Stimulated activated CD4-positive, alpha-beta T cell treated with anti-CD3 and anti-CD28 coated beads, TNF-alpha, amount 100 ng/mL, for 48 hours (primary cell): ENCODE measurements around the gene MEST.
"Not testable (repeated sequence)": the region's sequence is repeated elsewhere in the genome, so short reads cannot be mapped to it uniquely, and the experiment has no call there.

Experiments
- DNase-seq, 3 donors: peaks; one replicate each; pipeline ENCODE4 v3.0.0-alpha.2; 2020; ENCODE audit warnings: low read depth in 3 of 3

Gene MEST

DNA sequence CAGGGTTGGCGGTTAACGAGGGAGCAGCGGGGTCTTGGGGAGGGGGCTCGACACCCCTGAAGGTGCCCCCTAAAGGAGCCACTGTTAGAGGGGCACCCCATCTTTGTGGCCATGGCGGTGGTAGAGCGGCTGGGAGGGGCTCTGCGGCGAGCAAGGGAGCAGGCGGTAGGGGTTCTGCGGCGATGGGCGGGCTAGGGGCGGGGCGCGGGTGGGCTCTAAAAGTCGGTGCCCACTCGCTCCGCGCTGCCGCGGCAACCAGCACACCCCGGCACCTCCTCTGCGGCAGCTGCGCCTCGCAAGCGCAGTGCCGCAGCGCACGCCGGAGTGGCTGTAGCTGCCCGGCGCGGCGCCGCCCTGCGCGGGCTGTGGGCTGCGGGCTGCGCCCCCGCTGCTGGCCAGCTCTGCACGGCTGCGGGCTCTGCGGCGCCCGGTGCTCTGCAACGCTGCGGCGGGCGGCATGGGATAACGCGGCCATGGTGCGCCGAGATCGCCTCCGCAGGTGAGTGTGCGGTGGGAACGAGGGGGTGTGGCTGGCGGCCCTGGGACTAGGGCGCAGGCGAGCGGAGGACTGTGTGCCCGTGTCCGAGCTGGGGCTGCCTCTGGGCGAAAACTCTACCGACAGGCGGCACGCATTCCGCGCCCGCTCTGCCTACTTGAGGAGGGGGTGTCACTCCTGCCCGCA is at the start of gene MEST:
Gene MEST (plus strand): TSS at position 245 of the 682 bp plus-strand sequence. CDS start 229 bp downstream, at position 474.
- no peak for DNase-seq

DNA sequence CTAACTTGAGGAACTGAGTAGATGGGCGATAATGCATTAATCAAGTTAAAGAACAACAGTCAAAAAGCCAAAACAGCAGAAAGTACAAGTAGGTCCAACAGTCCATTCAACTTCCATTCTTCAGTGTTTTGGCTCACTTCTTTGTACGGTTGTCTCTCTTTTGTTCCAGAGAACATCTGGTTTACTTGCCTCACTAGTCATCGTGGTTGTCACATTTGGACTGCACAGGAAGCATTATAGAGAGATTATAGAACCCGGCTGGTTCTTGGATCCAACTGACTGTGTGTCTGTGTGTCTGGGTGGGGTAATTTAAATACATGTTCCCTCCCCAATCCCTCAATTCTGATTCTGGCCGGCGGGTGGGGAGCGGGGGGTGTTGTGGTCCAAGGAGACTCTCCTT is 49.3 kb upstream of the MEST start:
- no peak for DNase-seq

- no peak for DNase-seq
Measured at GRCh38 chr7:130444234-130444633, 47.7 kb upstream of the MEST start.

DNA sequence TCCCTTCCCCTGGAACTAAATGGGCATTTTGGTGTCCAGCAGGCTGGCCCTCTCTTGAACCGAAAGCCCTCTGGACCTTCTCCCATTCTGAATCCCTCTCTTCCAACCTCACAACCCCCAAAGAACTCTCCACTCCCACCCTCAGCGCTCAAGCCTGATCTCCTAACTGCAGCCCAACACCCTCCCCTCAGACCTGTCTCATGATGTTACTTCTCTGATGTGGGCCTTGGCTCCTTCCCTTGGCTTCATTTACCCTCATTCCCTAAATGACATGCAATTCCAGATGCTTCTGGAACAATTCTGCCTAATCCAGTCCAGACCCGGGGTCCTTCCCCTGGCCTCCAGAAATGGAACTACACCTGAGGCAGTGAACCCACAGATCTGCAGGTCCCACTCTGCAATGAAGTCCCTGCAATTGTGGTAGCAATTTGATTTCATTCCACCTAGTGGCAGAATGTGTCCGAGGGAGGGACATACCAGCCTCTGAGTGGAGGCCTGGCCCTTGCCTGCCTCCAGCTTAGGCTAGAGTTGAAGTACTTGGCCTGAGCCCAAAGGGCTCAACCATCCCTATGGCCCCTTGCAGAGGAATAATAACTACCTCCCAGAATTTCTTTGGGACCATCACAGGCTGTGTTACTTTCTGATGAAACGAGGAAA is 47.0 kb upstream of the MEST start:
- no peak for DNase-seq

DNA sequence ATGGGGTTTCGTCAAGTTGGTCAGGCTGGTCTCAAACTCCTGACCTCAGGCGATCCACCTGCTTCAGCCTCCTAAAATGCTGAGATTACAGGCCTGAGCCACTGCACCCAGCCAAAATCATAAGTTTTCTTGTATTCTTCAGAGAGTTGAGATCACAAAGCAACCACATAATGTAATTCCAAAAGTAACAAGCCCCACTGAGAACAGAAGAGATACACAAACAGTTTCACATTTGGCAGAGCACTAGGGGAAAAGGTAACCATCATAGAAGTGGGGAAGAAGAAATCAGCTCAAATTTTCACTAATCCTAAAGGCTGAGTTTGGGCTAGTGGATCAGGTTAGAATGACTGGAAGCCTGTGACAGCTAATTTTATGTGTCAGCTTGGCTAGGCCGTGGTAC is 45.6 kb upstream of the MEST start:
- DNase-seq: no peak

DNA sequence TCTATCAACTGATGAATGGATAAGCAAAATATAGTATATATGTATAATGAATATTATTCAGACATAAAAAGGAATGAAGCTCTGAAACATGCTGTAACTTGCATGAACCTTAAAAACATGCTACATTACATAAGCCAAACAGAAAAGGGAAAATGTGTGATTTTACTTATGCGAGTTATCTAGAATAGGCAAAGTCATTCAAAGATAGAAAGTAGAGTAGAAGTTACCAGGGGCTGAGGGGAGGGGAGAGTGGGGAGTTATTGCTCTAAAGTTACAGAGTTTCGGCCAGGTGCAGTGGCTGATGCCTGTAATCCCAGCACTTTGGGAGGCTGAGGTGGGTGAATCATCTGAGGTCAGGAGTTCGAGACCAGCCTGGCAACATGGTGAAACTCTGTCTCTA is 40.5 kb upstream of the MEST start:
- DNase-seq: not testable (repeated sequence)

DNA sequence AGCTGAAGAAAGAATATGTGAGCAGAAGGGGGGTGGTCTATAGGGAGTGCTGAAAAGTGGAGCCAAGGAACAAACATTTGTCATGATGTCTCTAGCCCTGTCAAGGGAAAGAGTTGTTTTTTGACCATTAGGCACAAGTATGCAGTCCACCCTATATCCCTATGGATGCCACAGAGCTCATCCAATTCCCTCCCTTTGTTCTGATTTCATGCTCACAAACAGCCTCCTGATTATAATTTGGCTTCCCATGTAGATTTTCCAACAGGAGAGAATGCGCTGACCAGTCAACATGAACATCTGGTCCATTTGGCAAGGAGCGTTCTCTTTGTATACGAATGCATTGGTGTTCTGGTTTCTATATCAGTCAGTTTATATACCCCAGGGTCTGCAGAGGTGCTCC is 38.9 kb upstream of the MEST start:
- no peak for DNase-seq

DNA sequence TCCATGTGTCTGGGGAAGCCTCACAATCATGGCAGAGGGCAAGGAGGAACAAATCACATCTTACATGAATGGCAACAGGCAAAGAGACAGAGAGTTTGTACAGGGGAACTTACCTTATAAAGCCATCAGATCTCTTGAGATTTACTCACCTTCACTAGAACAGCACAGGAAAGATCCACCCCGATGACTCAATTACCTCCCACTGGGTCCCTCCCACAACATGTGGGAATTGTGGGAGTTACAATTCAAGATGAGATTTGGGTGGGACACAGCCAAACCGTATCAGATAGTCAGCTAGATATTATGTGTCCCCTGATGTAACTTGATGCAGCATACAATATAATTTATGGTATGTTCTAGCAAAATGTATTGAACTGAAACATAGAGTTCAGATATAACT is 36.9 kb upstream of the MEST start:
- DNase-seq: no peak

DNA sequence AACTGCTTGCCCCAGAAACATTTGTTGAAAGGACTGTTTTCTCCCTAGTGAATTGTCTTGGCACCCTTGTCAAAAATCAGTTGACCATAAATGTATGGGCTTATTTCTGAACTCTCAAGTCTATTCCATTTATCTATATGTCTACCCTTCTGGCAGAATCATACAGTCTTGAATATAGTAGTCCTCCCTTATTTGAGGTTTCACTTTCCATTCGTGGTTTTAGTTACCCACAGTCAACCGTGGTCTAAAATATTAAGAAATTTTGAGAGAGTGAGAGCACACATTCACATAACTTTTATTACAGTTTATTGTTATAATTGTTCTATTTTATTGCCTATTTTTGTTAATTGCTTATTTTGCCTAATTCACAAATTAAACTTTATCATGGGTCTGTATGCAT is 33.6 kb upstream of the MEST start:
- DNase-seq: no peak

DNA sequence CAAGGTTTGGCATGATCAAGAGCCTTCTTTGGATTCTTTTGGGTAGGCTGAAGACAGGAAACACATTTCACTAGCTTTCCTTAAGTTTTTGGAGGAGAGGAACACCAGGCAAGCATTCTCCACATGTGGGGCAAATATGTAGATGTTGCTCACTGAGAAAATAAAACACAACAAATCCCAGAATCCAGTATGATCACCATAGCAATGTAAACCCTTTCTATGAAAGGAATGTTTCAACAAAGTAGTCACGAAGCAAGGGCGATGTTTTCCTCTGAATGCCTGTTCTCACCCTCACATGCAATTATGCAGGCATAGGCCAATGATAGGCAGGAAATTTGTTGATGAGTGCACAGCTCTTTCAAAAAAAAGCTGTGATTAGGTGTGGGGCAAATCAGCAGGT is 30.6 kb upstream of the MEST start:
- no peak for DNase-seq

DNA sequence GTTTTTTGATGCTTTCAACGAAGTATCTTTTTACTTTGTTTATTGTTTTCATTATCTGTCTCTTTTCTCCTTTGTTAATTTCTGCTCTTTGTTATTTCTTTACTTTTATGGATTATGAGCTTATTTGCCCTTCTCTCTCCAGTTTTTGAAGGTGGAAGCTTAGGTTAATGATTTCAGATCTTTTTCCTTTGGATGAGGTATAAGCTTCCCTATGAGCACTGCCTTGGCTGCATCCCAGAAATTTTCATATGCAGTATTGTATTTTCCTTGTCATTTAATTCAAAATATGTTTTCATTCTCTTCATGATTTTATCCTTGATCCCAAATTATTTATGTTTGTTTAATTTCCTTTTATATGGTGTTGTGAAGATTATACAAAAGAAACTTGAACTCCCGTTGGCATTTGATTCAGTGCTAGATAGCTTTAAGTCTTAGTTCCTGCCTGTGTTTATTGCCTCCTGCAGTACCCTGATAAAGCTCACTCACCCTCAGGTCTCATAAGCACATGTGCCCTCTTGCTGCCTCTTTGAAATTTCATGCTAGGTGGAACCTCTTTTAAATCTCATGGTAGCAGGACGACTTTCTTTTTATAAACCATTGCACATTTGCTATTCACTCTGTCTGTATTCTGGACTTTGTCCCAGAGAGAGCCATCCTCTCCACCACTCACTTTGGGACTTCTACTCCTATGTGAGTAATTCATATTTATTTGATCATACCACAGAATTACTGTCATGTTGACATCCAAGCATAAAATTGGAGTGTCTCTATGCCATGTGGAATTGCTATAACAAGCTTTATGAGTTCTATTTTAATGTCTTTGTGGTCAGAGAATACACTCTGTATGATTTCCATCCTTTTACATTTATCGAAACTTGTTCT is 28.1 kb upstream of the MEST start:
- no peak for DNase-seq

- no peak for DNase-seq
Measured at GRCh38 chr7:130468612-130469011, 23.3 kb upstream of the MEST start.

DNA sequence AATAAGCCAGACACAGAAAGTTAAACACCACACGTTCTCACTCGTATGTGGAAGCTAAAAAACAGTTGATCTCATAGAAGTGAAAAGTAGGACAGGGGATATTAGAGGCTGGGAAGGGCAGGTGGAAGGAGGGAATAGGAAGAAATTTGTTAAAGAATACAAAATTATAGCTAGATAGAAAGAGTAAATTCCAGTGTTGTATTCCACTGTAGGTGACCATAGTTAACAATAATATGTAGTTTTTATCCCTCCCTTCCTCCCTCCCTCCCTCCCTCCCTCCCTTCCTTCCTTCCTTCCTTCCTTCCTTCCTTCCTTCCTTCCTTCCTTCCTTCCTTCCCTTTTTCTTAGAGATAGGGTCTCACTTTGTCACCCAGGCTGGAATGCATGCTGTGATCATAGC is 19.9 kb upstream of the MEST start:
- DNase-seq: no peak

- DNase-seq: no peak
Measured at GRCh38 chr7:130473289-130473688, 18.6 kb upstream of the MEST start.

GRCh38 chr7:130473876-130474275 is 18.0 kb upstream of the MEST start:
- no peak for DNase-seq

GRCh38 chr7:130475776-130476175 is 16.1 kb upstream of the MEST start:
- DNase-seq: no peak

DNA sequence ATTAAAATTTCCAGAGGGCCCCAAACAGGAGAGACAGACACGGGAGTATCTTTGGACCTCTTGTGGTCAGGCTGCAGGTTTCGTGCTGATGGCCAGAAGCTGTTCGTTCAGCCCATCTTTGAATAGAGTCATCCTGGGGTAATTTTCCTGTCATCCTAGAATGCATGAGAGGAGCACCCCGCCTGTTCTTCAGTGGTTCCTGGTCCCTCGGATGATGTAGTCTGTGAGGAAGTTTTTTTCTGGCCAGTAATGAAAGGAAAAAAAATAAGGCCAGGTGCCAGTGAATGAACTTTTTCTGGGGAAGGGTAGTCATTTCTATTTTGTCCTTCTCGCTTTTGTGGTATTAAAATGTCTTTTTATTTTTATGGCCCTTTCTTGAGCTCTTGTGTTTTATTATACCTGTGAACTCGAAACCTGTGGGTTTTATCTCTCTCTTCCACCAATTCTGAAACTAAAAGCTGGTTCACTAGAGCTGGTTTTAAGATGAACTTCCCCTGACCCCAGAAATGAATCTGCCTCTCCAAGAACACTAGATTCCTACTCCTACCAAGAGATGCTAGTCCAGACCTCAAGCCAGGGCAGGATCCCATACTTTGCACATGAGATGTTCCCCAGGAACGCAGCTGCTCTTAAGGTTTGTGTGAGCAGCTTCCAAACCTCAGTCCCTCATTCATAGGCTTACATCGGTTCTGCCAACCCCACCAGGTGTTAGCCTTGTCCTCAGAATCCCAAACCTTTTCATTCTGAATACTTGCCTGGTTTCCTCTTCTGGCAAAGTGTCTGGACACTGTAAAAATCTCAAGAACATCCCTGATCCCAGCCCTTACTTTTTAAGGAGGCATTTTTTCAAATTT is 15.4 kb upstream of the MEST start:
- no peak for DNase-seq

- no peak for DNase-seq
Measured at GRCh38 chr7:130478991-130479390, 12.9 kb upstream of the MEST start.

DNA sequence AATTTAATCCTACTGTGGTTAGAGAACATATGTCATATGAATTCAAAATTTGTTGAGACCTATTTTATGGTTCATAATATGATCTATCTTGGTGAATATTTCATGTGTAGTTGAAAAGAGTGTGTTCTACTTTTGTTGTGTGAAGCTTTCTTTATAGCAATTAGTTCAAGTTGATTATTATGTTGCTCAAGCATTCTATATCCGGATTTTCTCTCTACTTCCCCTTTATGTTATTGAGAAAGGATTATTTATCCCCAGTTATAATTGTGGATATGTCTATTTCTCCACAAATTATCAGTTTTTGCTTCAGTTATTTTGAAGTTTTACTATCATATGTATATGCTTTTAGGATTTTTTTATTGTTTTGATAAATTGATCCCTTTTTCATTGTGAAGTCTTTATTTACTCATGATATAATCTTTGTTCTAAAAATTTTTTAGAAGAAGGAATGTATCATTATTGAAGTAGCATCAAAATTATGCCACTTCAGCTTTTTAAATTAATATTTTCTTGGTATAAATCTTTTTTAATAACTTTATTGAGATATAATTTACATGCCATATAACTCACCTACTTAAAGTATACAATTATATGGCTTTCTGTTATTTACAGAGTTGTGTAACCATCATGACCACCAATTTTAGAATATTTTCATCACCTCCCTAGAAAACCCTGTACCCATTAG is 12.0 kb upstream of the MEST start:
- no peak for DNase-seq

DNA sequence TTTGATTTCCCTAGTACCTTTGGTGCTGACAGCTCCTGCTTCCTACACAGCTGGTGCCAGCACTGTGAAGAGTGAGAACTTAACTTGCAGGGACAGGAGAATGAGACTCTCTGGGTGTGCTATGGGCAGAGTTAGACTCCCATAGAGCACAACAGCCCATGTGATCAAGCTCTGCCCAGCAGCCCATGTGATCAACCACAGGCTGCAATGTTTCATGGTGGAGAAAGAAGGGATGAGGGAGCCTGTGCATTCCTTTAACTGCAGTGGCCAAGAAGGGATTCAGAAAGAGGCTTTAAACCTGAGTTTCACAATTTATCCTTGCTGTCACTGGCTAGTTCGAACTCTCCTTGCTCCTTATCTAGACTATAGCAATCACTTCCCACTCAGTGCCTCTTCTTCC is 10.0 kb upstream of the MEST start:
- no peak for DNase-seq

DNA sequence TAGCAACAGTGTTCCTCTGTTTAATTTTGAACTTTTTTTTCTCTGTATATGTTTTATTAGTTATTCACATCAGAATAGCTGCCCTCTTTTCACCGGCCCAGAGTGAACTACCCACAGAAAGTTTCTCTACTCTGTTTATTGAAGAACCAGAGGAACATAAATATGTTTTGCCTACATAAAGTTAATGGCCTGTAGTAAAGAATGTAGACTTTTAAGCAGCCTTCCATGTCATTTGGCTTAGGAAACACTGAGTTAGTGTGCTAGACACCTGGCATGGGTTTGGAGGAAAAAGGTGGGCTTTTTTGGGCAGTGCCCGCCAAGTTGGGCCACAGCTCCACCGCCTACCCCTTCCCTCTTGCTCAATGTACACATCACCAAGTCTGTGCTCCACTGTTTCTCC is 8.9 kb upstream of the MEST start:
- no peak for DNase-seq
